SU-DHL-6 (cell line): ENCODE measurements around the gene DNAJC15.

Experiments
- EZH2phosphoT487 ChIP-seq: fragments of 200-600 bp; sonication (generic), shearing (Covaris generic); conservative IDR thresholded peaks from 2 replicates; pipeline ENCODE4 v1.6.1; 2018; ENCODE audit warnings: mild to moderate bottlenecking, antibody characterized with exemption, low read length, moderate library complexity, mixed read lengths
- TF ChIP-seq, protein P1 (sequence below): fragments of 200-600 bp; sonication (generic); IDR thresholded peaks from one replicate; pipeline ENCODE4 v1.5.1; 2017; ENCODE audit warnings: antibody characterized with exemption, mild to moderate bottlenecking, low read length, moderate library complexity; ENCODE audit not compliant: insufficient read depth, poor library complexity, severe bottlenecking

DNA sequence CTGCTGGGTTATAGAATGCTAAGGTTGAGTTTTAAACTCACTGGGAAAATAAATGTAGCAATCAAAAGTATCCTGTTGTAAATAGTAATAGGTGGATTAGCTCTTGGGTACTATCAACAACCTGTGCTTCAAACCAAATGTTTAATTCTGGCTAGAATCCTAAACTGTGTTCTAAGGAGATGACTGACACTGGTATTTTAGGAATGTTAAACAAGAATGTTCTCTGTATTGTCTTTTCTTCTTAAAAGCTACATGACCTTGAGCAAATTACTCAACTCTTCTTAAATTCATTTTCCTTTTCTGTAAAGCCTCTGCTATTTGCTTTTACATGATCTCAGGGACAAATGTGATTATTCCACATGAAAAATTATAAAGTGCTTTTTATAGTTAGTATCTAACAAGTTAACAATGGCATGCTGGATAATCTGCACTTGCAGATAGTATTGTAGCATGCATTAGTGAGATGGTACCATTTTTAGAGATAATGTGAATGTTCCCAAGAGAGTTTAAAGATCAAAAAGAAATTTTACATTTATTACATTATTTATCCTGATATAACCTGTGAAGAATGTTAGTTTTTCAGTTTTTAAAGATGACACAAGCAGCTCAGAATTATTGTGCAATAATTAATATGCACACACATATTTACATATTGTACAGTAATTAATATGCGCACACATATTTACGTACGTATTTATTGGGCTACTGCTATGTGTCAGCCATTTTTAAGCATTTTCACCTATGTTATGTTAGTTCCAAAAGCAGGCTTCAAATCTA is 17.7 kb upstream of the DNAJC15 start:
- TF ChIP-seq, protein P1, sequence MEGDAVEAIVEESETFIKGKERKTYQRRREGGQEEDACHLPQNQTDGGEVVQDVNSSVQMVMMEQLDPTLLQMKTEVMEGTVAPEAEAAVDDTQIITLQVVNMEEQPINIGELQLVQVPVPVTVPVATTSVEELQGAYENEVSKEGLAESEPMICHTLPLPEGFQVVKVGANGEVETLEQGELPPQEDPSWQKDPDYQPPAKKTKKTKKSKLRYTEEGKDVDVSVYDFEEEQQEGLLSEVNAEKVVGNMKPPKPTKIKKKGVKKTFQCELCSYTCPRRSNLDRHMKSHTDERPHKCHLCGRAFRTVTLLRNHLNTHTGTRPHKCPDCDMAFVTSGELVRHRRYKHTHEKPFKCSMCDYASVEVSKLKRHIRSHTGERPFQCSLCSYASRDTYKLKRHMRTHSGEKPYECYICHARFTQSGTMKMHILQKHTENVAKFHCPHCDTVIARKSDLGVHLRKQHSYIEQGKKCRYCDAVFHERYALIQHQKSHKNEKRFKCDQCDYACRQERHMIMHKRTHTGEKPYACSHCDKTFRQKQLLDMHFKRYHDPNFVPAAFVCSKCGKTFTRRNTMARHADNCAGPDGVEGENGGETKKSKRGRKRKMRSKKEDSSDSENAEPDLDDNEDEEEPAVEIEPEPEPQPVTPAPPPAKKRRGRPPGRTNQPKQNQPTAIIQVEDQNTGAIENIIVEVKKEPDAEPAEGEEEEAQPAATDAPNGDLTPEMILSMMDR, result no peak
- TF ChIP-seq EZH2phosphoT487, result no peak
